ENCODE measurements around the gene NIPA2.

DNA sequence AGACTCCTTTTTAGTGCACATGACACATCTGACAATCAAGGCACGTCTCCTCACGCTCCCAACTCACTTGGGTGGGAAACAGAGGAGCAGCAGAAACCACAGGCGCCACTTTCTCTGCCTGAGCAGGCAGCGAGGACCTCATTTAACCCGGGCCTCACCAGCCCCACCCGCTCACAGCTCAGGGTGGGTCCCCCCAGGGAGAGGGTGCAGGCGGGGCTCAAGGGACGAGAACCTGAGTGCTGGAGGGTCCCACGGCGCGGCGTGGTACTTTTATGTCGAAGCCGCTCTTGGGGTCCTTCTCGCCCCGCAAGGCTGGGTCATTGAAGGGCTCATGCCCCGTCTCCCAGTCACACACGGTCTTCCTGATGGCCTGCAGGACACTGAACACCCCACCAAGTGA, 79.1 kb downstream of the NIPA2 start:
- TF ChIP-seq, protein P1, sequence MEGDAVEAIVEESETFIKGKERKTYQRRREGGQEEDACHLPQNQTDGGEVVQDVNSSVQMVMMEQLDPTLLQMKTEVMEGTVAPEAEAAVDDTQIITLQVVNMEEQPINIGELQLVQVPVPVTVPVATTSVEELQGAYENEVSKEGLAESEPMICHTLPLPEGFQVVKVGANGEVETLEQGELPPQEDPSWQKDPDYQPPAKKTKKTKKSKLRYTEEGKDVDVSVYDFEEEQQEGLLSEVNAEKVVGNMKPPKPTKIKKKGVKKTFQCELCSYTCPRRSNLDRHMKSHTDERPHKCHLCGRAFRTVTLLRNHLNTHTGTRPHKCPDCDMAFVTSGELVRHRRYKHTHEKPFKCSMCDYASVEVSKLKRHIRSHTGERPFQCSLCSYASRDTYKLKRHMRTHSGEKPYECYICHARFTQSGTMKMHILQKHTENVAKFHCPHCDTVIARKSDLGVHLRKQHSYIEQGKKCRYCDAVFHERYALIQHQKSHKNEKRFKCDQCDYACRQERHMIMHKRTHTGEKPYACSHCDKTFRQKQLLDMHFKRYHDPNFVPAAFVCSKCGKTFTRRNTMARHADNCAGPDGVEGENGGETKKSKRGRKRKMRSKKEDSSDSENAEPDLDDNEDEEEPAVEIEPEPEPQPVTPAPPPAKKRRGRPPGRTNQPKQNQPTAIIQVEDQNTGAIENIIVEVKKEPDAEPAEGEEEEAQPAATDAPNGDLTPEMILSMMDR (IDR thresholded peaks at IDR 0.05): no peak
- TF ChIP-seq EZH2phosphoT487 (IDR thresholded peaks at IDR 0.05) (no peak), EZH2 (IDR thresholded peaks at IDR 0.05) (no peak)

Measured in neural progenitor cell (in vitro differentiated cells).